Activated naive CD8-positive, alpha-beta T cell treated with anti-CD3 and anti-CD28 coated beads for 36 hours (primary cell): ENCODE data around the gene GSTM2. TPM values are rescaled to one million over a fixed set of nuclear protein-coding genes. Genes with fewer than 3 reads are reported as not detected.
"Not testable (repeated sequence)": the region's sequence is repeated elsewhere in the genome, so short reads cannot be mapped to it uniquely, and the experiment has no call there.

Experiments
- DNase-seq: peaks from one replicate; pipeline ENCODE4 v3.0.0; 2021
- H3K27ac Mint-ChIP-seq: one replicate; pipeline ENCODE4 v1.8.0; 2022; ENCODE audit warnings: mild to moderate bottlenecking, moderate library complexity, mixed read lengths
- H3K27me3 Mint-ChIP-seq: one replicate; pipeline ENCODE4 v1.8.0; 2022; ENCODE audit warnings: mild to moderate bottlenecking, mixed read lengths
- H3K36me3 Mint-ChIP-seq: one replicate; pipeline ENCODE4 v1.8.0; 2021; ENCODE audit warnings: mild to moderate bottlenecking, mixed read lengths
- H3K4me1 Mint-ChIP-seq: one replicate; pipeline ENCODE4 v1.8.0; 2021; ENCODE audit warnings: mixed read lengths
- H3K4me3 Mint-ChIP-seq: one replicate; pipeline ENCODE4 v1.8.0; 2022; ENCODE audit warnings: mild to moderate bottlenecking, moderate library complexity, mixed read lengths
- H3K9me3 Mint-ChIP-seq: one replicate; pipeline ENCODE4 v1.8.0; 2022; ENCODE audit warnings: mixed read lengths
- total RNA-seq, 2 experiments: library from RNA; stranded (reverse); gene quantifications; one replicate each; pipeline ENCODE4 v1.2.3, GENCODE V29; 2021

GSTM2 gene
- total RNA-seq, 2 experiments from 2014 or later, result 7.4 to 8.5 TPM

DNA sequence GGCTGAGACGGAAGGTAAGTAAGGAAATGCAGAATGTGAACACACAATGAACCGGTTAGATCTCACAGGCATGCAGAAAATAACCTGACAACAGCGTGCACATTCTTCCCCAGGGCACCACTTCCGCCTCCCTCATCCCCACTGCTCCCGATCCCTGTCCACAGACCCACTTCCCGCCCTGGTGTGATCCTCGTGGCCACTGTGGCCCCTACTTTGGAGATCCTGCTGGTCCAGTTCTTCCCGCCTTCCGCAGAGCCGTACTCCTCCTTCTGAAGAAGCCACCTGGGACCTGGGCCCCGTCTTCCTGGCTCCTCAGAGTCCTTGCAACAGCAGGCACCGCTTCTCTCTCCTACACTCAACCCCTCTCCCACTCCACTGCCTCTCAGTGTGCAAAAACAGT, 13.3 kb upstream of the GSTM2 start:
- Mint-ChIP-seq H3K36me3 (no peaks in the 10 kb centered on the region), H3K4me3 (no peak overlapping the region), H3K27ac (no peak overlapping the region), H3K4me1 (peaks cover 9% of the 10 kb centered on the region), H3K9me3 (no peaks in the 10 kb centered on the region), H3K27me3 (peaks cover 9% of the 10 kb centered on the region)
- DNase-seq, result no peak

- H3K4me3 Mint-ChIP-seq, result peak within 1 kb of the TSS; percentile 86
- peak within 1 kb of the TSS; percentile 57 for H3K27ac Mint-ChIP-seq
- peak; percentile 59 for DNase-seq
- peaks cover 9% of the 10 kb centered on the region for H3K27me3 Mint-ChIP-seq
- H3K36me3 Mint-ChIP-seq, result no peaks in the 10 kb centered on the region
- H3K9me3 Mint-ChIP-seq, result no peaks in the 10 kb centered on the region
- H3K4me1 Mint-ChIP-seq, result peaks cover 9% of the 10 kb centered on the region
These were observed 12.0 kb upstream of the GSTM2 start, which contains the start of gene GSTM4 for GRCh38 chr1:109655615-109656519. Gene GSTM4, plus strand, starts transcription at chr1:109656099. Its CDS starts 291 bp downstream, at chr1:109656390.

GRCh38 chr1:109657395-109657794, 10.5 kb upstream of the GSTM2 start:
- Mint-ChIP-seq H3K36me3 (no peaks in the 10 kb centered on the region), H3K4me1 (peaks cover 9% of the 10 kb centered on the region), H3K27me3 (peaks cover 9% of the 10 kb centered on the region), H3K27ac (no peak overlapping the region), H3K4me3 (no peak overlapping the region), H3K9me3 (no peaks in the 10 kb centered on the region)
- no peak for DNase-seq

DNA sequence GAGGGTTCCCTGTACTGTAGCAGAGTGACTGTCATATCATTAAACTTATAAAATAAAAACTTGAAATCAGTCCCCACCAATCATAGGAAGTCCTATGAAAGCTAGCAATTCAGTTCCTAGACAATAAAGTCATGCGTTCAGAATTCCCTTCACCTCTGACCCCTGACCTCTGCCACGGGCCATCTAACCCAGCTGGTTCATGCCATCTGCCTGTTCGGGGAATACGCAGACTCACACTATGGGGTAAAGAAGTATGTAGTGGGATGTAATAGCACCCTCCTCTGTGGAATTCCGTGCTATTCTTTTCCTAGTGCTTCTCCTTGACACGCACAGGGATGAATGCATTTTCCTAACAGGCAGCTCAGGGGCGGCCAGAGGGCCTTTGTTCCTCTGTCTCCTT, 9.9 kb upstream of the GSTM2 start:
- Mint-ChIP-seq H3K36me3 (no peaks in the 10 kb centered on the region), H3K4me1 (peaks cover 9% of the 10 kb centered on the region)
- DNase-seq, result no peak

DNA sequence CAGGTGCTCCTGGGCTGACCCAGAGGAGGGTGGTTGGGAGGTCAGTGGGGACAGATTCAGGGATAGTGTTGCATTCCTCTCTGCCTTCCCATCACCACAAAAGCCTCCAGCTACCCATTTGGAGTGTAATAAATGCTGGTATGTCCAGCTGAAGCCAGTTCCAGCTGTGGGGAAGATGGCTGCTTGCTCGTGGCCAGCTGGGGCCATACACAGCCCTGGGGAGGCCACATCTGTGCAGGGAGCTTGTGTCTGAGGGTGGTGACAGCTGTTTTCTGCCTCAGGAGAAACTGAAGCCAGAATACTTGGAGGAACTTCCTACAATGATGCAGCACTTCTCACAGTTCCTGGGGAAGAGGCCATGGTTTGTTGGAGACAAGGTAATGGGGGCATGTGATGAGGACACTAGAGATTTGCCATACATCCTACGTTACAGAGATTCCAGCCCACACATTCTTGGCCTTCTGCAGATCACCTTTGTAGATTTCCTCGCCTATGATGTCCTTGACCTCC, 9.3 kb upstream of the GSTM2 start:
- Mint-ChIP-seq H3K4me1 (peaks cover 9% of the 10 kb centered on the region), H3K27ac (no peak overlapping the region), H3K9me3 (no peaks in the 10 kb centered on the region), H3K36me3 (no peaks in the 10 kb centered on the region), H3K4me3 (no peak overlapping the region), H3K27me3 (peaks cover 3% of the 10 kb centered on the region)
- DNase-seq, result no peak

More for the DNA sequence above, 9.9 kb upstream of the GSTM2 start:
- H3K9me3 Mint-ChIP-seq, result no peaks in the 10 kb centered on the region
- no peak overlapping the region for H3K27ac Mint-ChIP-seq
- H3K27me3 Mint-ChIP-seq, result peaks cover 9% of the 10 kb centered on the region
- H3K4me3 Mint-ChIP-seq, result no peak overlapping the region

DNA sequence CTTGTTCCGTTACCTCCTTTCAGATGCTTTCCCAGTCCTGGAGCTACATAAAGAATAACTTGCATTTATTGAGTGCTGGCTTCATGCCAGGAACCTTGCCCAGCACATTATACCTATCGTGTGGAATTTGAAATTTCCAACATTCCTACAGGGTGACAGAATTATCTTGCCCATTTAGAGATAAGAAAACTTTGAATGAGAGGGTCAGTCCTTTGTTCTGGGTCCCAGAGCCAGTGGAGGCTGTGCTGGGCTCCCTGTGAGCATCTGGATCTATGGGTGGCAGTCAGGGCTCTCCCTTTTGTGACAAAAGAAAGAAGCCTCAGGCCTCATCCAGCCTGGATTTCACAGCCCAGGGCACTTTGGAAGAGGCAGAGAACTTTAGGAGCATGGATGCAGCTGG, 8.7 kb upstream of the GSTM2 start:
- Mint-ChIP-seq H3K27ac (no peak overlapping the region), H3K9me3 (no peaks in the 10 kb centered on the region), H3K4me1 (peaks cover 9% of the 10 kb centered on the region), H3K27me3 (no peaks in the 10 kb centered on the region), H3K36me3 (no peaks in the 10 kb centered on the region), H3K4me3 (no peak overlapping the region)
- no peak for DNase-seq

DNA sequence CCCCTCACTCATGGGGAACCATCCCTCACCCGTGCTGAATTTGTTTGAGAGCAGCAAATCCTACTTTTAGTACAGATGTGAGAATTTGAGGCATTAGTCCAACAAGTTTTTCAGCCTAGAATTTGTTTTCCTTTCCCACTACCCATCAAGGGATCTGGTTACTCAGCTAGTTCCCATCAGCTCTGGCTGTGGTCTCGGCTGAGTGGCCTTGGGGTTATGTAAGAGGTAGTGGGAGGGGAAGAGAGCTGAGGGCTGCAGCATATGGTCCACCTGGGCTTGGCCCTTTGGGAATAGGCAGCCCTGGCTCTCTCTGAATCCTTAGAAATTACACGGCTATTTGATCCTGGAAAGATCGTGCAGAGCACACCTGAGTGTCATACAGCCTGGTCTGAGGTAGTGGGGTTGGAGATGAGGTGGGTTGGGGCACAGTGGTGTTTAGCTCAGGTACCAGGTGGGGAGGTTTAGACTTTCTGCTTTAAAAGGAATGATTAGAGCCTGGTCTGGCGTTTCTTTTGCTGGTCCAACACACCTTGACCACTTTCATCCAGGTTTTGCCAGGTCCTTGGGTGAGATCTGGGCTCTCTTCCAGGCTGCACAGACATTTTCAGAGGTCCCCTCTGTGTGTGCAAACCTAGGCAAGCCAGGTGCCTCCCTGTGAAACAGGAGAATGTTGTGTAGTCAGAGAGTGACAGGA, 7.7 kb upstream of the GSTM2 start:
- Mint-ChIP-seq H3K4me3 (no peak overlapping the region), H3K27me3 (no peaks in the 10 kb centered on the region), H3K4me1 (peaks cover 8% of the 10 kb centered on the region), H3K36me3 (no peaks in the 10 kb centered on the region), H3K9me3 (no peaks in the 10 kb centered on the region), H3K27ac (no peak overlapping the region)
- no peak for DNase-seq

- not testable (repeated sequence) for DNase-seq, H3K4me3 Mint-ChIP-seq, H3K4me1 Mint-ChIP-seq, H3K27ac Mint-ChIP-seq, H3K27me3 Mint-ChIP-seq, H3K36me3 Mint-ChIP-seq, H3K9me3 Mint-ChIP-seq
These were observed 7.2 kb upstream of the GSTM2 start for GRCh38 chr1:109660691-109661026.

DNA sequence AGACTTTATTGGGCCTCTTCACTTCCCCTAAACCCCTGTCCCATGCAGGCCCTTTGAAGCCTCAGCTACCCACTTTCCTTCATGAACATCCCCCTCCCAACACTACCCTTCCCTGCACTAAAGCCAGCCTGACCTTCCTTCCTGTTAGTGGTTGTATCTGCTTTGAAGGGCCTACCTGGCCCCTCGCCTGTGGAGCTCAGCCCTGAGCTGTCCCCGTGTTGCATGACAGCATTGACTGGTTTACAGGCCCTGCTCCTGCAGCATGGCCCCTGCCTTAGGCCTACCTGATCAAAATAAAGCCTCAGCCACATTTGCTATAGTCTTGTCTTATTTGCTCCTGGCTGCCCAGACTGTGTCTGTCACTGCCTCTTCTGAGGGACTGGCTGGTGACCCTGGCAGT, 6.5 kb upstream of the GSTM2 start:
- no peak overlapping the region for H3K27ac Mint-ChIP-seq
- DNase-seq, result no peak
- H3K9me3 Mint-ChIP-seq, result no peaks in the 10 kb centered on the region
- no peaks in the 10 kb centered on the region for H3K27me3 Mint-ChIP-seq
- peaks cover 2% of the 10 kb centered on the region for H3K4me1 Mint-ChIP-seq
- no peak overlapping the region for H3K4me3 Mint-ChIP-seq
- no peaks in the 10 kb centered on the region for H3K36me3 Mint-ChIP-seq

DNA sequence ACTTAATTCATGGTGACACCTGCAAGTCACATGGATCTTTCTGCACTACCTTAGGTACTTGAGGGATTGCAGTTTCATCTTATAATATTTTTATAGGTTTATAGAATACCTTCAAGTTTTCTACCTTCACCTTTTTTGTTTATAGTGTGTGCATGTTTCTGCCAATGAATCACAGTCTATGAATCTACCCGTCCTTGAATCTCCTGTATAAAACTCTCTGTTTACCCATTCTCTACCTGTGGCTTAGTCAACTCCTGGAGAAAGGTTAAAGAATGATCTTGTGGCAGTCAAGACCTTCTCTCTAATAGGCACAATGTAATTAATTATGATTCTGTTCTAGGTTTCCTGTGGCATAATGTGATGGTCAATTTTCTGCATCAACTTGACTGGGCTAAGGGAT, 3.2 kb upstream of the GSTM2 start:
- Mint-ChIP-seq H3K4me3 (no peak overlapping the region), H3K27me3 (no peaks in the 10 kb centered on the region), H3K9me3 (no peaks in the 10 kb centered on the region), H3K36me3 (peaks cover 2% of the 10 kb centered on the region), H3K4me1 (peaks cover 14% of the 10 kb centered on the region), H3K27ac (no peak overlapping the region)
- DNase-seq, result no peak

GRCh38 chr1:109668123-109668775, 392 bp downstream of the GSTM2 start:
- DNase-seq, result no peak
- no peaks in the 10 kb centered on the region for H3K27me3 Mint-ChIP-seq
- H3K4me1 Mint-ChIP-seq, result peaks cover 16% of the 10 kb centered on the region
- peak overlapping the region; percentile 79 for H3K4me3 Mint-ChIP-seq
- no peaks in the 10 kb centered on the region for H3K9me3 Mint-ChIP-seq
- peaks cover 2% of the 10 kb centered on the region for H3K36me3 Mint-ChIP-seq
- H3K27ac Mint-ChIP-seq, result no peak overlapping the region

- H3K4me3 Mint-ChIP-seq, result peak overlapping the region; percentile 44
- H3K27ac Mint-ChIP-seq, result peak overlapping the region; percentile 7
- H3K9me3 Mint-ChIP-seq, result no peaks in the 10 kb centered on the region
- no peaks in the 10 kb centered on the region for H3K27me3 Mint-ChIP-seq
- H3K4me1 Mint-ChIP-seq, result peaks cover 16% of the 10 kb centered on the region
- H3K36me3 Mint-ChIP-seq, result peaks cover 2% of the 10 kb centered on the region
- DNase-seq, result no peak
These were observed 1.5 kb downstream of the GSTM2 start for GRCh38 chr1:109669246-109669948.

GRCh38 chr1:109669949-109670302, 2.1 kb downstream of the GSTM2 start:
- H3K9me3 Mint-ChIP-seq, DNase-seq, H3K36me3 Mint-ChIP-seq, H3K4me3 Mint-ChIP-seq, H3K27me3 Mint-ChIP-seq: not testable (repeated sequence)
- peak overlapping the region; percentile 7 for H3K27ac Mint-ChIP-seq
- peaks cover 16% of the 10 kb centered on the region for H3K4me1 Mint-ChIP-seq

DNA sequence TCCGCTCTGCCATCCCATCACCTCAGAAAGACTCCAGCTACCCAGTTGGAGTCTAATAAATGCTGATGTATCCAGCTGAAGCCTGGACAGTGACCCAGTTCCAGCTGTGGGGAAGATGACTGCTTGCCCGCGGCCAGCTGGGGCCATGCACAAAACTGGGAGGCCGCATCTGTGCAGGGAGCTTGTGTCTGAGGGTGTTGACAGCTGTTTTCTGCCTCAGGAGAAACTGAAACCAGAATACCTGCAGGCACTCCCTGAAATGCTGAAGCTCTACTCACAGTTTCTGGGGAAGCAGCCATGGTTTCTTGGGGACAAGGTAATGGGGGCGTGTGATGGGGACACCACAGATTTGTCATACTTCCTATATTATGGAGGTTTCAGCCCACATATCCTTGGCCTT, 3.2 kb downstream of the GSTM2 start:
- Mint-ChIP-seq H3K4me3 (no peak overlapping the region), H3K9me3 (no peaks in the 10 kb centered on the region), H3K4me1 (peaks cover 16% of the 10 kb centered on the region), H3K36me3 (peaks cover 2% of the 10 kb centered on the region), H3K27me3 (no peaks in the 10 kb centered on the region), H3K27ac (no peak overlapping the region)
- no peak for DNase-seq

DNA sequence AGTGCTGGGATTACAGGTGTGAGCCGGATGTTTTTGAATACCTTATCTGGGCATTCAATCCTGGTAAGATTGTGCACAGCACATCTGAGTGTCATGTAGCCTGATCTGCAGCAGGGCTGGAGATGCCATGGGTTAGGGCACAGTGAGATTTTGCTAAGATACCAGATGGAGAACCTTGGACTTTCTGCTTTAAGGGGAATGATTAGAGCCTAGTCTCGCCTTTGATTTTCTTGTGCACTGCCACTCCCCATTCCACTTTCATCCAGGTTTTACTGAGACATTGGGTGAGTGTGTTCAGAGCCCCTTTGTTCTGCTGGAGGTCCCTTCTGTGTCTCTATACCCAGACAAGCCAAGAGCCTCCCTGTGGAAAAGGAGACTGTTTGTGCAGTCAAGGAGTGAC, 6.0 kb downstream of the GSTM2 start:
- not testable (repeated sequence) for H3K9me3 Mint-ChIP-seq, DNase-seq, H3K27me3 Mint-ChIP-seq, H3K27ac Mint-ChIP-seq, H3K36me3 Mint-ChIP-seq, H3K4me1 Mint-ChIP-seq, H3K4me3 Mint-ChIP-seq
